HG03039 (cell line): ENCODE data around the gene CUEDC2.

ENCODE experiments used
- ATAC-seq: cut with Tn5 transposase; IDR thresholded peaks from one replicate; pipeline ENCODE4 v1.9.1; 2021; ENCODE audit warnings: mild to moderate bottlenecking, moderate library complexity; ENCODE audit not compliant: unreplicated experiment

The CUEDC2 gene

GRCh38 chr10:102399217-102400021 is 33.0 kb downstream of the CUEDC2 start:
- ATAC-seq, result peak; percentile 32

GRCh38 chr10:102398172-102399020 is 34.0 kb downstream of the CUEDC2 start:
- no peak for ATAC-seq

GRCh38 chr10:102397222-102398171 is 34.9 kb downstream of the CUEDC2 start:
- ATAC-seq, result no peak

- no peak for ATAC-seq
Observed at GRCh38 chr10:102396730-102397151, 35.6 kb downstream of the CUEDC2 start.

- no peak for ATAC-seq
Observed at GRCh38 chr10:102396317-102396650, 36.1 kb downstream of the CUEDC2 start.

GRCh38 chr10:102395400-102396316 is 36.7 kb downstream of the CUEDC2 start, which contains the start of gene NFKB2:
NFKB2 (plus strand) TSS chr10:102395705; CDS start chr10:102395960, 255 bp downstream.
- ATAC-seq, result peak; percentile 21

- peak; percentile 2 for ATAC-seq
Observed at GRCh38 chr10:102394801-102395399, 37.5 kb downstream of the CUEDC2 start.

GRCh38 chr10:102394079-102394800 is 38.1 kb downstream of the CUEDC2 start:
- ATAC-seq, result peak; percentile 76

GRCh38 chr10:102393411-102394078 is 38.8 kb downstream of the CUEDC2 start:
- no peak for ATAC-seq

GRCh38 chr10:102392306-102392705 is 40.1 kb downstream of the CUEDC2 start:
- ATAC-seq, result no peak

GRCh38 chr10:102389894-102390293 is 42.5 kb downstream of the CUEDC2 start:
- no peak for ATAC-seq

GRCh38 chr10:102384606-102385429 is 47.6 kb downstream of the CUEDC2 start:
- no peak for ATAC-seq

GRCh38 chr10:102384053-102384452 is 48.3 kb downstream of the CUEDC2 start:
- ATAC-seq, result no peak

GRCh38 chr10:102382871-102383270 is 49.5 kb downstream of the CUEDC2 start:
- no peak for ATAC-seq

- ATAC-seq, result no peak
Observed at GRCh38 chr10:102381983-102382382, 50.4 kb downstream of the CUEDC2 start.

GRCh38 chr10:102379383-102379782 is 53.0 kb downstream of the CUEDC2 start:
- ATAC-seq, result no peak

GRCh38 chr10:102376901-102377300 is 55.5 kb downstream of the CUEDC2 start:
- ATAC-seq, result no peak
